Measurements from ENCODE around the gene MRS2.
"Not testable (repeated sequence)": the region's sequence is repeated elsewhere in the genome, so short reads cannot be mapped to it uniquely, and the experiment has no call there.

MRS2 gene

DNA sequence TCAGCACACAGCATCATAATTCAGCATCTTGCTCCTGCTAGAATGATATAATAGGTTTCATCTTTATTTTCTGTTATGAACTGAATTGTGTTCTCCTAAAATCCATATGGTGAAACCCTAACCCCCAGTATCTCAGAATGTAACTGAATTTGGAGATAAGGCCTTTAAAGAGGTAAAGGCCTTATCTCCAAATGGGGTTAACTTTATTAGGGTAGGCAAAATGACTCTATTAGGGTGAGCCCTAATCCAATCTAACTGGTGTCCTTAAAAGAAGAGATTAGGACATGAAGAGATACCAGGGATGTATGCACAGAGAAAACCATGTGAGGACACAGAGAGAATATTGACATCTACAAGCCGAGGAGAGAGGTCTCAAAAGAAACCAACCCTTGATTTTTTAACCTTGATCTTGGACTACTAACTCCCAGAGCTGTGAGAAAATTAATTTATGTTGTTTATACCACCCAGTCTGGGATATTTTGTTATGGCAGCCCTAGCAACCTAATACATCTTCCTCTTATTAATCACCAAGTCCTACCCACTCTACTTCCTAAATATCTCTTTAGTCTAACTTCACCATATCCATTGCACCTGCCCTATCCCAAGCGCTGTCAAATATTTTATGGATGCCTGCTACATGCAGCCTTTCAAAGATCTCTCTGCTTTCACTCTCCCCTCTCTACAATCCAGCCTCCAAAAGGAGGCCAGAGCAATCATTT lies 8.5 kb upstream of the MRS2 start:
- H3K36me3 ChIP-seq (ENCODE audit: control insufficient read depth, low read depth, low read length), result no peaks in the 10 kb centered on the region
- H3K27me3 ChIP-seq (ENCODE audit: control insufficient read depth, insufficient read depth, low read length), result no peaks in the 10 kb centered on the region
- no peak overlapping the region for H3K27ac ChIP-seq (ENCODE audit: low read length)
- H3K4me1 ChIP-seq (ENCODE audit: control insufficient read depth, low read depth, low read length), result no peaks in the 10 kb centered on the region
- no peak overlapping the region for H3K9ac ChIP-seq (ENCODE audit: low read length)
- H3K9me3 ChIP-seq (ENCODE audit: control insufficient read depth, low read depth, low read length), result peaks cover 10% of the 10 kb centered on the region
- H3K4me3 ChIP-seq (ENCODE audit: low read length), result no peak overlapping the region

DNA sequence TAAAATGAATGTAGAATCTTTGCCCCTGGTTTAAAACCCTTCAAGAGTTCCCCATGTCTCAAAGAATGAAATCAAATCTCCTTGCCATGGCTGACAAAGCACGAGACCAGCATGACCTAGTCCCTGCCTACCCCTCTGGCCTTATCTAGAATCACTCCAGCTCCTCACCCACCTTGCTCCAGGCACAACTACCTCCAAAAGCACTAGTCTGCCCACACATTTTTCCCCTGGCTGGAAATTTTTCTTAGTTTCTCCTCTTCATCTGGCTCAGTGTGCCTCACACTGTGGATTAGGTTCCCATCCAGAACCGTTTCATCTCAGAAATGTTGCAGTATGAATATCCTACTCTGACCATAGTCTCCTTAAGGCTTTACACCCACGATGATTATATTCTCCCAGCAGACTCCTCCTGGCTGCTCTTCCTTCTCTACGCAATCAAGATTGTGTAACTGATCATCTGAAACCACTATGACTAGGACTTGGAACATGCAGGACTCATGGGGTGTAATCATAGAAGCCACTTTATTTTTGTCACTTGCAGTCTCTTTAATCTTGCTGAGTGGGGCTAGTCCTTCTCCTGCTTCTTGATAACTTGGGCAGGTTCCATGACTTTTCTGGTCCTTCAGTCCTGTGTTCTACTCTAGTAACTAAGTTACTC lies 7.8 kb upstream of the MRS2 start:
- no peak overlapping the region for H3K27ac ChIP-seq (ENCODE audit: low read length)
- H3K27me3 ChIP-seq (ENCODE audit: control insufficient read depth, insufficient read depth, low read length), result no peaks in the 10 kb centered on the region

DNA sequence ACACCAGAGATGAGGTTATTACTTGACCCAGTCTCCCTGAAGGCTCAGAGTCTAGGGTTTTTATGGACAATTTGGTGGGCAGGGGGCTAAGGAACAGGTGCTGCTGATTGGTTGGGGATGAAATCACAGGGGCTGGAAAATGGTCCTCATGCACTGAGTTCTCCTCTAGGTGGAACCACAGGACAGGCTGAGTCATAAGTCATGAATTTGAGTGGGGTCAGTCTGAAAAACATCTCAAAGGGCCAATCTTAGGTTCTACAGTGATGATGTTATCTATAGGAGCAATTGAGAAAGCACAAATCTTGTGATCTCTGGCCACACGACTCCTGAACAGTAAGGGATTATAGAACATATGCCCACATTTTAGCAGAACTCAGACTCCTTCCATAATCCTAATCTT lies 5.9 kb upstream of the MRS2 start:
- H3K9ac ChIP-seq (ENCODE audit: low read length), result no peak overlapping the region
- H3K4me3 ChIP-seq (ENCODE audit: low read length), result no peak overlapping the region
- no peak overlapping the region for H3K27ac ChIP-seq (ENCODE audit: low read length)
- H3K27me3 ChIP-seq (ENCODE audit: control insufficient read depth, insufficient read depth, low read length), result no peaks in the 10 kb centered on the region
- H3K4me1 ChIP-seq (ENCODE audit: control insufficient read depth, low read depth, low read length), result peaks cover 17% of the 10 kb centered on the region
- H3K36me3 ChIP-seq (ENCODE audit: control insufficient read depth, low read depth, low read length), result no peaks in the 10 kb centered on the region
- peaks cover 10% of the 10 kb centered on the region for H3K9me3 ChIP-seq (ENCODE audit: control insufficient read depth, low read depth, low read length)

More for the DNA sequence above, 7.8 kb upstream of the MRS2 start:
- no peak overlapping the region for H3K4me3 ChIP-seq (ENCODE audit: low read length)
- peaks cover 7% of the 10 kb centered on the region for H3K4me1 ChIP-seq (ENCODE audit: control insufficient read depth, low read depth, low read length)
- no peaks in the 10 kb centered on the region for H3K36me3 ChIP-seq (ENCODE audit: control insufficient read depth, low read depth, low read length)
- H3K9me3 ChIP-seq (ENCODE audit: control insufficient read depth, low read depth, low read length), result peaks cover 10% of the 10 kb centered on the region
- no peak overlapping the region for H3K9ac ChIP-seq (ENCODE audit: low read length)

DNA sequence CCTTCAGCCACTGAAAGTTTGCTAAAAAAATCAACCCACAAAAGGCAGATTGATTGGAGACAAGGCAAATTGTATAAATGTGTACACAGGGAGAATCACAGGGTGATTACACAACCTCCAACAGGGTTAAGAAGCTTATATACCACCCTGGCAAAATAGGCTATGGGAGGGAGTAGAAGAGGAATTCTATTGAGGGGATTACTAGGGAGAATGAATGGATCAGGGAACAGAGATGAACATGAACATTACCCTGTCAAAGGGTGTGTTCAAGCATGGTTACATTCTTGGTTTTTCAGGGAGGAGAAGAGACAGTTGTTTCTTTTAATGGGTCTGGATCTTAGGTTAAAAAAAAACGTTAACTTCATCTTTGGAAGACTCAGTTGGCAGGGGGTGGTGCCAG lies 5.1 kb upstream of the MRS2 start:
- H3K36me3 ChIP-seq (ENCODE audit: control insufficient read depth, low read depth, low read length), result no peaks in the 10 kb centered on the region
- peaks cover 10% of the 10 kb centered on the region for H3K9me3 ChIP-seq (ENCODE audit: control insufficient read depth, low read depth, low read length)
- peaks cover 22% of the 10 kb centered on the region for H3K4me1 ChIP-seq (ENCODE audit: control insufficient read depth, low read depth, low read length)
- no peak overlapping the region for H3K4me3 ChIP-seq (ENCODE audit: low read length)
- H3K9ac ChIP-seq (ENCODE audit: low read length), result no peak overlapping the region
- no peak overlapping the region for H3K27ac ChIP-seq (ENCODE audit: low read length)
- H3K27me3 ChIP-seq (ENCODE audit: control insufficient read depth, insufficient read depth, low read length), result no peaks in the 10 kb centered on the region

- H3K27ac ChIP-seq (ENCODE audit: low read length), result peak overlapping the region; percentile 19
- H3K9me3 ChIP-seq (ENCODE audit: control insufficient read depth, low read depth, low read length), result peaks cover 10% of the 10 kb centered on the region
- peak overlapping the region; percentile 12 for H3K9ac ChIP-seq (ENCODE audit: low read length)
- H3K36me3 ChIP-seq (ENCODE audit: control insufficient read depth, low read depth, low read length); H3K27me3 ChIP-seq (ENCODE audit: control insufficient read depth, insufficient read depth, low read length): not testable (repeated sequence)
- peak overlapping the region; percentile 34 for H3K4me3 ChIP-seq (ENCODE audit: low read length)
- H3K4me1 ChIP-seq (ENCODE audit: control insufficient read depth, low read depth, low read length), result peaks cover 36% of the 10 kb centered on the region
These were observed 2.4 kb upstream of the MRS2 start for GRCh38 chr6:24400045-24401039.

DNA sequence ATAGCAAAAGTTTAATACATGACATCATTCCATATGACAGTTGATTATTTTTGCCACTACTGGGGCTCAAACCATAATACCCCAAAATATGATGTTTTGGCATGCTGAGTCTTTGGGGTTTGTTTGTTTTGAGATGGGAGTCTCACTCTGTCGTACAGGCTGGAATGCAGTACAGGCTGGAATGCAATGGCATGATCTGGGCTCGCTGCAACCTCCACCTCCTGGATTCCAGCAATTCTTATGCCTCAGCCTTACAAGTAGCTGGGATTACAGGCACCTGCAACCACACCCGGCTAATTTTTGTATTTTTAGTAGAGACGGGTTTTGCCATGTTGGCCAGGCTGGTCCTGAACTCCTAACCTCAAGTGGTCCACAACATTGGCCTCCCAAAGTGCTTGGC lies 1.3 kb upstream of the MRS2 start:
- Histone ChIP-seq H3K36me3 (ENCODE audit: control insufficient read depth, low read depth, low read length) (peaks cover 5% of the 10 kb centered on the region), H3K4me1 (ENCODE audit: control insufficient read depth, low read depth, low read length) (peaks cover 38% of the 10 kb centered on the region), H3K27me3 (ENCODE audit: control insufficient read depth, insufficient read depth, low read length) (no peaks in the 10 kb centered on the region), H3K9me3 (ENCODE audit: control insufficient read depth, low read depth, low read length) (peaks cover 7% of the 10 kb centered on the region), H3K4me3 (ENCODE audit: low read length) (peak overlapping the region; percentile 84), H3K9ac (ENCODE audit: low read length) (peak overlapping the region; percentile 4), H3K27ac (ENCODE audit: low read length) (peak overlapping the region; percentile 21)

DNA sequence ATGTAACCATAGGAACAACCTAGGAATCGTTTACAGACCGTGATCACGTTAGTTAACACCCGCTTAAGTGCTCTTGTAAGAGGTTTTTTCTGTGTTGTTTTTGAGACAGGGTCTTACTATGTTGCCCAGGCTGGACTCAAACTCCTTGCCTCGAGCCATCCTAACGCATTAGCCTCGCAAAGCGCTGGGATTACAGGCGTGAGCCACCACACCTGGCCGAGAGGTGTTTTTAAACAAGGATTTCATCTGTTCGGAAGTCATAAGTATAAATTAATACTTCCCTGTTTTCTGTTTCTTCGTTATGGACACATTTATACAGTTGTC lies 727 bp downstream of the MRS2 start:
- peaks cover 38% of the 10 kb centered on the region for H3K4me1 ChIP-seq (ENCODE audit: control insufficient read depth, low read depth, low read length)
- H3K36me3 ChIP-seq (ENCODE audit: control insufficient read depth, low read depth, low read length), result peaks cover 19% of the 10 kb centered on the region
- no peaks in the 10 kb centered on the region for H3K27me3 ChIP-seq (ENCODE audit: control insufficient read depth, insufficient read depth, low read length)
- H3K9ac ChIP-seq (ENCODE audit: low read length), result peak overlapping the region; percentile 75
- peak overlapping the region; percentile 84 for H3K4me3 ChIP-seq (ENCODE audit: low read length)
- no peaks in the 10 kb centered on the region for H3K9me3 ChIP-seq (ENCODE audit: control insufficient read depth, low read depth, low read length)
- no peak overlapping the region for H3K27ac ChIP-seq (ENCODE audit: low read length)

DNA sequence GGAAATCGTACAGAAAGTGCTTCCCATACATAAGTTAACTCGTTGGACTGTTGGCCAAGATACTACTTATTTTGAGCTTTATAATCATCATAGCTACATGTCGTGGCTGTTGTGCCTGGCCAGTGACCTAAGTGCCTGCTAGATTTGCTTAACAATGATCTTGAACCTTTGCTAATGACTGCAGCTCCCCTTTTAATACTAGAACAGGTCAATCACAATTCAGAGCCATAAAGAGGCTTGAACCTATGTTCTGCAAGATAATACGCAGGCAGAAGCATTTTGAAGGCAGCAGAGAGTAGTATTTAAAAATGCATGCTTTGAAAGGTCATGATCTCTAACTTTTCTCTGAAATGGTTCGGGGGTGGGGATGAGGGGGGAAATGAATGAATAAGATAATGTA lies 2.5 kb downstream of the MRS2 start:
- H3K9ac ChIP-seq (ENCODE audit: low read length), result no peak overlapping the region
- no peak overlapping the region for H3K27ac ChIP-seq (ENCODE audit: low read length)
- no peaks in the 10 kb centered on the region for H3K9me3 ChIP-seq (ENCODE audit: control insufficient read depth, low read depth, low read length)
- peaks cover 37% of the 10 kb centered on the region for H3K36me3 ChIP-seq (ENCODE audit: control insufficient read depth, low read depth, low read length)
- H3K4me1 ChIP-seq (ENCODE audit: control insufficient read depth, low read depth, low read length), result peaks cover 29% of the 10 kb centered on the region
- no peaks in the 10 kb centered on the region for H3K27me3 ChIP-seq (ENCODE audit: control insufficient read depth, insufficient read depth, low read length)
- peak overlapping the region; percentile 84 for H3K4me3 ChIP-seq (ENCODE audit: low read length)

DNA sequence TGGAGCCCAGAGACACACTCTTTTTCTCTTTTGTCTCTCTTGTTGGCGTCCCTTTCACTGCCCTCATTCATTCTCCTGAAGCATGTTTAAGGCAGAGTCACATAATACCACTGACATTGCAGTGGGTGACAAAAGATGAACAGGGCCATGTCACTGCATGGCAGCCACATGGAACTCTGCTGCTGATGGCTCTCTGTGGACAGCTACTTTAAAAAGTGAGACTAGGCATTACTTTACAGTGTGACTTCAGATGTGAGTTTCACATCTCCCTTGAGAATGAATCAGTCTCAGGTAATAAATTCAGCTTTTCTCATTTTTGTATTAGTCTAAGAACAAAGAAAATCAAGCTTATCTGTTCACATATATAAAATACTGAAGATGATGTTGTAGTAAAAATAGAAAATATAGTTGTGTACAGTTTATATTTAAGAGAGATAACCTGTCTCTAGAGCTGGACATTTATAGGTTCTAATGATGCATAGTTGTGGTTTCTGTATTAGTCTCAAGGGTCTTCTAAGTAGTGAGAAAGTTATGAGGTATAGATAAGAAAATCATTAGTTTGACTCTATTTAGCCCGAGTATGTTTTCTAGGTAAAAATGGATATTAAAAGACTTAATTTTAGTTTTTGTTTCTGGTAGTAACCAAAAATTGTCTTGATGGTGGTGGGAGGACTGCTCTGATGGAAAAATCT lies 6.1 kb downstream of the MRS2 start:
- no peak overlapping the region for H3K9ac ChIP-seq (ENCODE audit: low read length)
- no peaks in the 10 kb centered on the region for H3K27me3 ChIP-seq (ENCODE audit: control insufficient read depth, insufficient read depth, low read length)
- H3K36me3 ChIP-seq (ENCODE audit: control insufficient read depth, low read depth, low read length), result peaks cover 63% of the 10 kb centered on the region
- H3K27ac ChIP-seq (ENCODE audit: low read length), result no peak overlapping the region
- H3K4me1 ChIP-seq (ENCODE audit: control insufficient read depth, low read depth, low read length), result peaks cover 14% of the 10 kb centered on the region
- no peaks in the 10 kb centered on the region for H3K9me3 ChIP-seq (ENCODE audit: control insufficient read depth, low read depth, low read length)
- no peak overlapping the region for H3K4me3 ChIP-seq (ENCODE audit: low read length)

DNA sequence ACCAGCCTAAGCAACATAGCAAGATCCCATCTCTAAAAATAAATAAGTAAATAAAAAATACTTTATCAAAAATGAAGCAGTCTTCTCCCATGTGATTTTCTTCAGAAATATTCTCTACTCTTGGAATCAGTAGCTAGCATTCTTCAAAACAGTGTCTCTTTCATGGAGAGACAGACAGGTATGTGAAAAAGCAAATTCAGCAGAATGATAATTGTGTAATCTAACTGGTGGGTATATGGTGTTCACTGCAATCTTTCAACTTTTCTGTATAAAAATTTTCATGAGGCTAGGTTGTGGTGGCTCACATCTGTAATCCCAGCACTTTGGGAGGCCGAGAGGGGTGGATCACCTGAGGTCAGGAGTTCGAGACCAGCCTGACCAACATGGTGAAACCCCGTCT lies 7.9 kb downstream of the MRS2 start:
- H3K36me3 ChIP-seq (ENCODE audit: control insufficient read depth, low read depth, low read length), result peaks cover 71% of the 10 kb centered on the region

DNA sequence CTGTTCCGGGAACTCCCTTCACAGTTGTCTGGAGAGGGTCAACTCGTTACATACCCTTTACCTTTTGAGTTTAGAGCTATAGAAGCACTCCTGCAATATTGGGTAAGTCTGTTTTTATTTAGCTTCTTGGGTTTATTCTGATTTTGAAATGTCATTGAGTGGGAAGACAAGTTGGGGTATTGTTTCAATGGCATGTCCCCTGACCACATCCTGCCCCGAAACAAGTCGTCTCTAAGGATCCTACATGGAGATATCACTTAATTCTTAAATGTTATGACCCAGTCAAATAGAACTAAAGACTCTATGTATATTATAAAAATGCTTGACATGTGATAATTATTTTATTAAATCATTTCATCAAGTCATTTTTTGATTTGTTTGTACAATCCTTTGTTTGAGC lies 9.6 kb downstream of the MRS2 start:
- H3K27ac ChIP-seq (ENCODE audit: low read length), result no peak overlapping the region
- peaks cover 85% of the 10 kb centered on the region for H3K36me3 ChIP-seq (ENCODE audit: control insufficient read depth, low read depth, low read length)
- no peak overlapping the region for H3K4me3 ChIP-seq (ENCODE audit: low read length)

More for the DNA sequence above, 7.9 kb downstream of the MRS2 start:
- Histone ChIP-seq H3K27me3 (ENCODE audit: control insufficient read depth, insufficient read depth, low read length) (no peaks in the 10 kb centered on the region), H3K27ac (ENCODE audit: low read length) (no peak overlapping the region), H3K9ac (ENCODE audit: low read length) (no peak overlapping the region), H3K9me3 (ENCODE audit: control insufficient read depth, low read depth, low read length) (no peaks in the 10 kb centered on the region), H3K4me3 (ENCODE audit: low read length) (no peak overlapping the region), H3K4me1 (ENCODE audit: control insufficient read depth, low read depth, low read length) (no peaks in the 10 kb centered on the region)

More for the DNA sequence above, 9.6 kb downstream of the MRS2 start:
- Histone ChIP-seq H3K9ac (ENCODE audit: low read length) (no peak overlapping the region), H3K9me3 (ENCODE audit: control insufficient read depth, low read depth, low read length) (no peaks in the 10 kb centered on the region), H3K27me3 (ENCODE audit: control insufficient read depth, insufficient read depth, low read length) (no peaks in the 10 kb centered on the region), H3K4me1 (ENCODE audit: control insufficient read depth, low read depth, low read length) (no peaks in the 10 kb centered on the region)
